Vagina (tissue), 2 donors: ENCODE measurements around the gene ENO2.

Experiments
- CTCF ChIP-seq, 3 experiments: fragments of 450-650 bp in 2 of 3; fragments of 200-600 bp in 1 of 3; sonication (generic) in 1 of 3; IDR thresholded peaks; one replicate each; pipeline ENCODE4 v1.5.1; 2017 to 2019; ENCODE audit warnings: antibody characterized with exemption in 3 of 3, mild to moderate bottlenecking in 2 of 3, moderate library complexity in 2 of 3
- POLR2A ChIP-seq, 2 donors: fragments of 450-650 bp; IDR thresholded peaks; one replicate each; pipeline ENCODE4 v1.6.1; 2017; ENCODE audit warnings: antibody characterized with exemption in 2 of 2, mild to moderate bottlenecking in 2 of 2, moderate library complexity in 2 of 2
- POLR2AphosphoS5 ChIP-seq, 2 donors: sonication (generic); formaldehyde crosslinking; IDR thresholded peaks; one replicate each; pipeline ENCODE4 v1.9.0; 2017; ENCODE audit warnings: antibody characterized with exemption in 2 of 2, mild to moderate bottlenecking in 2 of 2, low read depth in 1 of 2; ENCODE audit not compliant: insufficient read depth in 1 of 2

DNA sequence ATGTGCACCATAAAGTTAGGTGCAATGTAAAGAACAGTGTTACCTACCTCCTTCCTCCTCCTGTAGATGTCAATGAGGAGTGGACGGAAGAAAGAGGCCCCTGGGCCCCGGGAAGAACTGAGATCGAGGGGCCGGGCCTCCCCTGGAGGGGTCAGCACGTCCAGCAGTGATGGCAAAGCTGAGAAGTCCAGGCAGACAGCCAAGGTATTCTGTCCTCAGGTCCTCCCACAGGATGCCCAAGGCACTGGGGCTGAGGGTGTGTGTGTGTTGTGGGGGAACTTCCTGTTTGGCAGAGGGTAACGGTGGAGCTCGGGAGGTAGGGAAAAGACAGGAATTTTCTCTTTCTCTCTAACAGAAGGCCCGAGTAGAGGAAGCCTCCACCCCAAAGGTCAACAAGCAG is 19.7 kb downstream of the ENO2 start:
- TF ChIP-seq CTCF (IDR thresholded peaks at IDR 0.05) = no peak
- no peak for TF ChIP-seq POLR2A (IDR thresholded peaks at IDR 0.05)
- TF ChIP-seq POLR2AphosphoS5 (IDR thresholded peaks at IDR 0.05; ENCODE audit: insufficient read depth in 1 of 2, low read depth in 1 of 2) = peak in 1 of 2 donors; percentile 30
